Measurements from ENCODE around the gene ECHDC3.

DNA sequence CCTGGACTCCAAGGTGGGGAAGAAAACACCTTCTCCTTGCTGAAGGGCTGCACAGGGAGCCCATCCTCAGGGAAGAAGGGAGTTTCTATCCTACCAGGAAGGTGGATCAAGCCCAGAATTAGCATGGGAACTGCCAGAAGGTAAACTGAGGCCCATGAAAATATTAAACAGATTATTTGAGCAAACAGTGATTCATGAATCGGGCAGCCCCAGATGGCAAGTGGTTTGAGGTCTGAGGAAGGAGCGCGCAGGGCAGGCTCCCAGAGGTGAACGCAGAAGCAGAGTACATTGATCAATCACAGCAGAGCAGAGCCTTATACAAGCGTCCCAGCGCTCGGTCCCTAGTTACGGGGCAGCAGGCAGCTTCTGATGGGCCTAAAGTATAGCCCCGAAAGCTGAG, 45.2 kb downstream of the ECHDC3 start:
- TF ChIP-seq NR3C1 (IDR thresholded peaks at IDR 0.05) (no peak), REST (IDR thresholded peaks at IDR 0.05) (no peak), POLR2A (IDR thresholded peaks at IDR 0.05; ENCODE audit: low read length) (no peak), CTCF (IDR thresholded peaks at IDR 0.05) (no peak), CEBPB (IDR thresholded peaks at IDR 0.05) (no peak), MYC (IDR thresholded peaks at IDR 0.05; ENCODE audit: borderline replicate concordance, low read length) (no peak), EHMT2 (IDR thresholded peaks at IDR 0.05; ENCODE audit: low read depth) (no peak), MAFK (IDR thresholded peaks at IDR 0.05; ENCODE audit: partially characterized antibody) (no peak), ZFP36 (IDR thresholded peaks at IDR 0.05; ENCODE audit: borderline replicate concordance, partially characterized antibody) (no peak), ESRRA (IDR thresholded peaks at IDR 0.05; ENCODE audit: borderline replicate concordance, low read length) (no peak), KDM1A (IDR thresholded peaks at IDR 0.05; ENCODE audit: low read depth) (no peak)
- TF ChIP-seq, protein P1, sequence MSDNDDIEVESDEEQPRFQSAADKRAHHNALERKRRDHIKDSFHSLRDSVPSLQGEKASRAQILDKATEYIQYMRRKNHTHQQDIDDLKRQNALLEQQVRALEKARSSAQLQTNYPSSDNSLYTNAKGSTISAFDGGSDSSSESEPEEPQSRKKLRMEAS (IDR thresholded peaks at IDR 0.05): no peak
